T-helper 2 cell treated with Interferon-gamma antibody and Interleukin-4, amounts not matched to agents 5 μg/mL and 100 μg/mL, for 36 hours (primary cell): Measurements from ENCODE around the gene CABP4.
A peak's percentile ranks its signal among the peaks of the same experiment; 100 is the strongest.
"Not testable (repeated sequence)": the region's sequence is repeated elsewhere in the genome, so short reads cannot be mapped to it uniquely, and the experiment has no call there.

Source experiments
- DNase-seq: peaks from one replicate; pipeline ENCODE4 v3.0.0; 2021; ENCODE audit warnings: low spot score
- H3K27ac Mint-ChIP-seq: one replicate; pipeline ENCODE4 v1.8.0; 2021; ENCODE audit warnings: mild to moderate bottlenecking, mixed read lengths
- H3K27me3 Mint-ChIP-seq: one replicate; pipeline ENCODE4 v1.8.0; 2021; ENCODE audit warnings: low read depth, mixed read lengths
- H3K36me3 Mint-ChIP-seq: one replicate; pipeline ENCODE4 v1.8.0; 2021; ENCODE audit warnings: low read depth, mixed read lengths
- H3K4me1 Mint-ChIP-seq: one replicate; pipeline ENCODE4 v1.8.0; 2021; ENCODE audit warnings: low read depth, mixed read lengths
- H3K4me3 Mint-ChIP-seq: one replicate; pipeline ENCODE4 v1.8.0; 2022; ENCODE audit warnings: mild to moderate bottlenecking, moderate library complexity, mixed read lengths
- H3K9me3 Mint-ChIP-seq: one replicate; pipeline ENCODE4 v1.8.0; 2021; ENCODE audit warnings: mixed read lengths

Gene CABP4

GRCh38 chr11:67423891-67424613, 31.1 kb upstream of the CABP4 start:
- Mint-ChIP-seq H3K27me3 (no peaks in the 10 kb centered on the region), H3K4me1 (peaks cover 33% of the 10 kb centered on the region), H3K4me3 (no peak overlapping the region), H3K9me3 (no peaks in the 10 kb centered on the region), H3K27ac (peak overlapping the region; percentile 11), H3K36me3 (peaks cover 2% of the 10 kb centered on the region)
- DNase-seq = no peak

GRCh38 chr11:67427364-67427859, 27.7 kb upstream of the CABP4 start:
- H3K4me3 Mint-ChIP-seq = peak overlapping the region; percentile 97
- not testable (repeated sequence) for H3K9me3 Mint-ChIP-seq, DNase-seq, H3K27me3 Mint-ChIP-seq
- peak overlapping the region; percentile 97 for H3K27ac Mint-ChIP-seq
- H3K36me3 Mint-ChIP-seq = peaks cover 14% of the 10 kb centered on the region
- peaks cover 35% of the 10 kb centered on the region for H3K4me1 Mint-ChIP-seq

GRCh38 chr11:67428052-67429001, 26.8 kb upstream of the CABP4 start, which contains the start of gene RPS6KB2:
RPS6KB2 (plus strand) TSS chr11:67428494; CDS start chr11:67428546, 52 bp downstream.
- H3K27ac Mint-ChIP-seq = peak within 1 kb of the TSS; percentile 97
- H3K36me3 Mint-ChIP-seq = peaks cover 16% of the 10 kb centered on the region
- H3K4me1 Mint-ChIP-seq = peaks cover 31% of the 10 kb centered on the region
- DNase-seq = peak; percentile 99
- no peaks in the 10 kb centered on the region for H3K27me3 Mint-ChIP-seq
- H3K4me3 Mint-ChIP-seq = peak within 1 kb of the TSS; percentile 97
- H3K9me3 Mint-ChIP-seq = no peaks in the 10 kb centered on the region

- H3K36me3 Mint-ChIP-seq = peaks cover 17% of the 10 kb centered on the region
- peak overlapping the region; percentile 97 for H3K4me3 Mint-ChIP-seq
- peak overlapping the region; percentile 97 for H3K27ac Mint-ChIP-seq
- peaks cover 34% of the 10 kb centered on the region for H3K4me1 Mint-ChIP-seq
- H3K9me3 Mint-ChIP-seq = no peaks in the 10 kb centered on the region
- DNase-seq = no peak
- no peaks in the 10 kb centered on the region for H3K27me3 Mint-ChIP-seq
Measured at GRCh38 chr11:67429038-67429668, 26.0 kb upstream of the CABP4 start.

GRCh38 chr11:67429722-67430121, 25.4 kb upstream of the CABP4 start:
- no peak for DNase-seq
- Mint-ChIP-seq H3K9me3 (no peaks in the 10 kb centered on the region), H3K4me1 (peaks cover 35% of the 10 kb centered on the region), H3K27ac (peak overlapping the region; percentile 41), H3K36me3 (peaks cover 19% of the 10 kb centered on the region), H3K4me3 (peak overlapping the region; percentile 97), H3K27me3 (no peaks in the 10 kb centered on the region)

GRCh38 chr11:67431346-67432249, 23.6 kb upstream of the CABP4 start:
- peaks cover 35% of the 10 kb centered on the region for H3K4me1 Mint-ChIP-seq

GRCh38 chr11:67432655-67433349, 22.4 kb upstream of the CABP4 start:
- H3K9me3 Mint-ChIP-seq = no peaks in the 10 kb centered on the region
- H3K27me3 Mint-ChIP-seq = no peaks in the 10 kb centered on the region
- peak overlapping the region; percentile 89 for H3K27ac Mint-ChIP-seq
- H3K36me3 Mint-ChIP-seq = peaks cover 39% of the 10 kb centered on the region
- DNase-seq = no peak
- peaks cover 31% of the 10 kb centered on the region for H3K4me1 Mint-ChIP-seq
- H3K4me3 Mint-ChIP-seq = no peak overlapping the region

More at GRCh38 chr11:67431346-67432249, 23.6 kb upstream of the CABP4 start:
- no peaks in the 10 kb centered on the region for H3K27me3 Mint-ChIP-seq
- H3K9me3 Mint-ChIP-seq = no peaks in the 10 kb centered on the region
- no peak for DNase-seq
- H3K27ac Mint-ChIP-seq = peak overlapping the region; percentile 89
- H3K36me3 Mint-ChIP-seq = peaks cover 30% of the 10 kb centered on the region
- peak overlapping the region; percentile 33 for H3K4me3 Mint-ChIP-seq

- Mint-ChIP-seq H3K4me3 (peak overlapping the region; percentile 40), H3K4me1 (peaks cover 29% of the 10 kb centered on the region), H3K9me3 (no peaks in the 10 kb centered on the region), H3K27ac (peak overlapping the region; percentile 55), H3K36me3 (peaks cover 40% of the 10 kb centered on the region), H3K27me3 (no peaks in the 10 kb centered on the region)
- no peak for DNase-seq
Measured at GRCh38 chr11:67433536-67434394, 21.4 kb upstream of the CABP4 start.

GRCh38 chr11:67434395-67434881, 20.7 kb upstream of the CABP4 start:
- Mint-ChIP-seq H3K9me3 (no peaks in the 10 kb centered on the region), H3K36me3 (peaks cover 46% of the 10 kb centered on the region), H3K4me1 (peaks cover 33% of the 10 kb centered on the region), H3K4me3 (peak overlapping the region; percentile 40), H3K27ac (peak overlapping the region; percentile 31), H3K27me3 (no peaks in the 10 kb centered on the region)
- DNase-seq = no peak

GRCh38 chr11:67435031-67435726, 20.0 kb upstream of the CABP4 start:
- no peak for DNase-seq
- H3K4me1 Mint-ChIP-seq = peaks cover 39% of the 10 kb centered on the region
- H3K9me3 Mint-ChIP-seq = no peaks in the 10 kb centered on the region
- H3K27ac Mint-ChIP-seq = peak overlapping the region; percentile 69
- peak overlapping the region; percentile 99 for H3K4me3 Mint-ChIP-seq
- H3K27me3 Mint-ChIP-seq = no peaks in the 10 kb centered on the region
- H3K36me3 Mint-ChIP-seq = peaks cover 50% of the 10 kb centered on the region

GRCh38 chr11:67435727-67436458, 19.3 kb upstream of the CABP4 start:
- no peaks in the 10 kb centered on the region for H3K9me3 Mint-ChIP-seq
- H3K27ac Mint-ChIP-seq = peak overlapping the region; percentile 92
- H3K27me3 Mint-ChIP-seq = no peaks in the 10 kb centered on the region
- DNase-seq = no peak
- peaks cover 48% of the 10 kb centered on the region for H3K36me3 Mint-ChIP-seq
- peaks cover 43% of the 10 kb centered on the region for H3K4me1 Mint-ChIP-seq
- H3K4me3 Mint-ChIP-seq = peak overlapping the region; percentile 99
